Measurements from ENCODE around the gene HYOU1.

The HYOU1 gene

GRCh38 chr11:119029069-119029339 is 28.0 kb downstream of the HYOU1 start:
- DNase-seq = no peak
- Histone ChIP-seq H3K4me3 (ENCODE audit: insufficient read depth, low read depth, low read length, poor library complexity, severe bottlenecking) (no peak overlapping the region), H3K9me3 (ENCODE audit: control insufficient read depth, low read length) (no peaks in the 10 kb centered on the region), H3K4me1 (ENCODE audit: control insufficient read depth, insufficient read depth, low read length, poor library complexity, severe bottlenecking) (peaks cover 18% of the 10 kb centered on the region), H3K27me3 (replicated peaks; ENCODE audit: control insufficient read depth, insufficient read depth, low read length, poor library complexity, severe bottlenecking) (no peaks in the 10 kb centered on the region), H3K36me3 (ENCODE audit: control insufficient read depth, insufficient read depth, low read length) (peaks cover 24% of the 10 kb centered on the region), H3K27ac (ENCODE audit: insufficient read depth, low read length, poor library complexity, severe bottlenecking) (no peak overlapping the region)

- Histone ChIP-seq H3K4me3 (ENCODE audit: insufficient read depth, low read depth, low read length, poor library complexity, severe bottlenecking) (no peak overlapping the region), H3K27me3 (replicated peaks; ENCODE audit: control insufficient read depth, insufficient read depth, low read length, poor library complexity, severe bottlenecking) (no peaks in the 10 kb centered on the region), H3K36me3 (ENCODE audit: control insufficient read depth, insufficient read depth, low read length) (peaks cover 28% of the 10 kb centered on the region), H3K9me3 (ENCODE audit: control insufficient read depth, low read length) (no peaks in the 10 kb centered on the region), H3K27ac (ENCODE audit: insufficient read depth, low read length, poor library complexity, severe bottlenecking) (no peak overlapping the region), H3K4me1 (ENCODE audit: control insufficient read depth, insufficient read depth, low read length, poor library complexity, severe bottlenecking) (peaks cover 18% of the 10 kb centered on the region)
- no peak for DNase-seq
Observed at GRCh38 chr11:119028346-119029068, 28.5 kb downstream of the HYOU1 start.

- no peak overlapping the region for H3K4me3 ChIP-seq (ENCODE audit: insufficient read depth, low read depth, low read length, poor library complexity, severe bottlenecking)
- H3K36me3 ChIP-seq (ENCODE audit: control insufficient read depth, insufficient read depth, low read length) = peaks cover 32% of the 10 kb centered on the region
Observed at GRCh38 chr11:119027561-119028345, 29.3 kb downstream of the HYOU1 start.

GRCh38 chr11:119026970-119027369 is 30.0 kb downstream of the HYOU1 start:
- Histone ChIP-seq H3K27me3 (replicated peaks; ENCODE audit: control insufficient read depth, insufficient read depth, low read length, poor library complexity, severe bottlenecking) (no peaks in the 10 kb centered on the region), H3K4me3 (ENCODE audit: insufficient read depth, low read depth, low read length, poor library complexity, severe bottlenecking) (no peak overlapping the region), H3K9me3 (ENCODE audit: control insufficient read depth, low read length) (no peaks in the 10 kb centered on the region), H3K27ac (ENCODE audit: insufficient read depth, low read length, poor library complexity, severe bottlenecking) (no peak overlapping the region), H3K4me1 (ENCODE audit: control insufficient read depth, insufficient read depth, low read length, poor library complexity, severe bottlenecking) (peaks cover 18% of the 10 kb centered on the region), H3K36me3 (ENCODE audit: control insufficient read depth, insufficient read depth, low read length) (peaks cover 40% of the 10 kb centered on the region)
- DNase-seq = no peak

More at GRCh38 chr11:119027561-119028345, 29.3 kb downstream of the HYOU1 start:
- Histone ChIP-seq H3K9me3 (ENCODE audit: control insufficient read depth, low read length) (no peaks in the 10 kb centered on the region), H3K4me1 (ENCODE audit: control insufficient read depth, insufficient read depth, low read length, poor library complexity, severe bottlenecking) (peaks cover 18% of the 10 kb centered on the region), H3K27ac (ENCODE audit: insufficient read depth, low read length, poor library complexity, severe bottlenecking) (no peak overlapping the region), H3K27me3 (replicated peaks; ENCODE audit: control insufficient read depth, insufficient read depth, low read length, poor library complexity, severe bottlenecking) (no peaks in the 10 kb centered on the region)
- DNase-seq = no peak

GRCh38 chr11:119025978-119026766 is 30.8 kb downstream of the HYOU1 start:
- DNase-seq = no peak
- Histone ChIP-seq H3K4me1 (ENCODE audit: control insufficient read depth, insufficient read depth, low read length, poor library complexity, severe bottlenecking) (peaks cover 22% of the 10 kb centered on the region), H3K9me3 (ENCODE audit: control insufficient read depth, low read length) (no peaks in the 10 kb centered on the region), H3K4me3 (ENCODE audit: insufficient read depth, low read depth, low read length, poor library complexity, severe bottlenecking) (no peak overlapping the region), H3K27ac (ENCODE audit: insufficient read depth, low read length, poor library complexity, severe bottlenecking) (no peak overlapping the region), H3K27me3 (replicated peaks; ENCODE audit: control insufficient read depth, insufficient read depth, low read length, poor library complexity, severe bottlenecking) (no peaks in the 10 kb centered on the region), H3K36me3 (ENCODE audit: control insufficient read depth, insufficient read depth, low read length) (peaks cover 48% of the 10 kb centered on the region)

GRCh38 chr11:119025541-119025940 is 31.5 kb downstream of the HYOU1 start:
- no peak overlapping the region for H3K4me3 ChIP-seq (ENCODE audit: insufficient read depth, low read depth, low read length, poor library complexity, severe bottlenecking)
- H3K36me3 ChIP-seq (ENCODE audit: control insufficient read depth, insufficient read depth, low read length) = peaks cover 49% of the 10 kb centered on the region
- H3K9me3 ChIP-seq (ENCODE audit: control insufficient read depth, low read length) = no peaks in the 10 kb centered on the region

GRCh38 chr11:119025099-119025473 is 31.9 kb downstream of the HYOU1 start:
- H3K27me3 ChIP-seq (replicated peaks; ENCODE audit: control insufficient read depth, insufficient read depth, low read length, poor library complexity, severe bottlenecking) = no peaks in the 10 kb centered on the region
- no peak for DNase-seq
- no peak overlapping the region for H3K27ac ChIP-seq (ENCODE audit: insufficient read depth, low read length, poor library complexity, severe bottlenecking)
- H3K9me3 ChIP-seq (ENCODE audit: control insufficient read depth, low read length) = no peaks in the 10 kb centered on the region
- peaks cover 49% of the 10 kb centered on the region for H3K36me3 ChIP-seq (ENCODE audit: control insufficient read depth, insufficient read depth, low read length)
- peaks cover 21% of the 10 kb centered on the region for H3K4me1 ChIP-seq (ENCODE audit: control insufficient read depth, insufficient read depth, low read length, poor library complexity, severe bottlenecking)
- no peak overlapping the region for H3K4me3 ChIP-seq (ENCODE audit: insufficient read depth, low read depth, low read length, poor library complexity, severe bottlenecking)

More at GRCh38 chr11:119025541-119025940, 31.5 kb downstream of the HYOU1 start:
- no peak for DNase-seq
- no peaks in the 10 kb centered on the region for H3K27me3 ChIP-seq (replicated peaks; ENCODE audit: control insufficient read depth, insufficient read depth, low read length, poor library complexity, severe bottlenecking)
- no peak overlapping the region for H3K27ac ChIP-seq (ENCODE audit: insufficient read depth, low read length, poor library complexity, severe bottlenecking)
- H3K4me1 ChIP-seq (ENCODE audit: control insufficient read depth, insufficient read depth, low read length, poor library complexity, severe bottlenecking) = peaks cover 23% of the 10 kb centered on the region

GRCh38 chr11:119024430-119025098 is 32.4 kb downstream of the HYOU1 start:
- Histone ChIP-seq H3K27ac (ENCODE audit: insufficient read depth, low read length, poor library complexity, severe bottlenecking) (no peak overlapping the region), H3K9me3 (ENCODE audit: control insufficient read depth, low read length) (no peaks in the 10 kb centered on the region), H3K4me1 (ENCODE audit: control insufficient read depth, insufficient read depth, low read length, poor library complexity, severe bottlenecking) (peaks cover 21% of the 10 kb centered on the region), H3K36me3 (ENCODE audit: control insufficient read depth, insufficient read depth, low read length) (peaks cover 49% of the 10 kb centered on the region), H3K27me3 (replicated peaks; ENCODE audit: control insufficient read depth, insufficient read depth, low read length, poor library complexity, severe bottlenecking) (no peaks in the 10 kb centered on the region), H3K4me3 (ENCODE audit: insufficient read depth, low read depth, low read length, poor library complexity, severe bottlenecking) (no peak overlapping the region)
- DNase-seq = no peak

- no peak for DNase-seq
- no peaks in the 10 kb centered on the region for H3K9me3 ChIP-seq (ENCODE audit: control insufficient read depth, low read length)
- H3K4me1 ChIP-seq (ENCODE audit: control insufficient read depth, insufficient read depth, low read length, poor library complexity, severe bottlenecking) = peaks cover 13% of the 10 kb centered on the region
- no peak overlapping the region for H3K27ac ChIP-seq (ENCODE audit: insufficient read depth, low read length, poor library complexity, severe bottlenecking)
- H3K4me3 ChIP-seq (ENCODE audit: insufficient read depth, low read depth, low read length, poor library complexity, severe bottlenecking) = no peak overlapping the region
- peaks cover 49% of the 10 kb centered on the region for H3K36me3 ChIP-seq (ENCODE audit: control insufficient read depth, insufficient read depth, low read length)
- H3K27me3 ChIP-seq (replicated peaks; ENCODE audit: control insufficient read depth, insufficient read depth, low read length, poor library complexity, severe bottlenecking) = no peaks in the 10 kb centered on the region
Observed at GRCh38 chr11:119023741-119024140, 33.3 kb downstream of the HYOU1 start.
